Keratinocyte (primary cell): ENCODE data around the gene GLOD4. TPM values are rescaled to one million over a fixed set of nuclear protein-coding genes. Genes with fewer than 3 reads are reported as not detected.

Experiments
- DNase-seq: peaks from one replicate; pipeline ENCODE4 v3.0.0-alpha.2; 2011; ENCODE audit warnings: low read depth, missing footprints, low spot score
- FAIRE-seq: peaks from 2 replicates; lab custom pipeline; 2011; peaks lifted over from hg19 to GRCh38; lab: Jason Lieb, UNC
- H2AFZ ChIP-seq: 2 replicates; pipeline ENCODE4 v1.6.0; 2012; ENCODE audit warnings: low read length, control low read depth, inconsistent platforms; ENCODE audit not compliant: control insufficient read depth
- H3K27ac ChIP-seq: 2 replicates; pipeline ENCODE4 v1.5.1; 2011; ENCODE audit warnings: low read length; ENCODE audit not compliant: control insufficient read depth, insufficient read depth
- H3K27me3 ChIP-seq: 3 replicates; pipeline ENCODE4 v1.6.0; 2011; ENCODE audit warnings: low read length; ENCODE audit not compliant: control insufficient read depth, insufficient read depth; ENCODE audit errors: extremely low read depth
- H3K36me3 ChIP-seq, 2 experiments: 2 replicates in 1 of 2; 3 replicates in 1 of 2; pipeline ENCODE4 v1.5.1; 2011; ENCODE audit warnings: low read length in 2 of 2, mild to moderate bottlenecking in 1 of 2; ENCODE audit not compliant: control insufficient read depth in 2 of 2, insufficient read depth in 2 of 2; ENCODE audit errors: extremely low read depth in 1 of 2
- H3K4me1 ChIP-seq: 3 replicates; pipeline ENCODE4 v1.5.1; 2011; ENCODE audit warnings: low read length; ENCODE audit not compliant: control insufficient read depth, insufficient read depth; ENCODE audit errors: extremely low read depth
- H3K4me2 ChIP-seq: 3 replicates; pipeline ENCODE4 v1.6.0; 2011; ENCODE audit warnings: low read depth, low read length; ENCODE audit not compliant: control insufficient read depth, insufficient read depth; ENCODE audit errors: extremely low read depth
- H3K4me3 ChIP-seq, 3 experiments: fragments of 200-600 bp in 1 of 3; sonication (generic) in 1 of 3; 2 replicates in 2 of 3; 3 replicates in 1 of 3; pipeline ENCODE4 v1.5.1; 2011 to 2016; ENCODE audit warnings: low read length in 3 of 3, mild to moderate bottlenecking in 3 of 3, control low read depth in 2 of 3, inconsistent platforms in 1 of 3, low read depth in 1 of 3, mixed read lengths in 1 of 3, mixed run types in 1 of 3, moderate library complexity in 1 of 3; ENCODE audit not compliant: control insufficient read depth in 2 of 3, insufficient read depth in 2 of 3; ENCODE audit errors: extremely low read depth in 1 of 3
- H3K79me2 ChIP-seq: 2 replicates; pipeline ENCODE4 v1.6.0; 2012; ENCODE audit warnings: low read length; ENCODE audit not compliant: control insufficient read depth, insufficient read depth
- H3K9ac ChIP-seq: 3 replicates; pipeline ENCODE4 v1.6.0; 2011; ENCODE audit warnings: low read length; ENCODE audit not compliant: control insufficient read depth, insufficient read depth; ENCODE audit errors: extremely low read depth
- H3K9me1 ChIP-seq: 3 replicates; pipeline ENCODE4 v1.6.0; 2011; ENCODE audit warnings: low read length; ENCODE audit not compliant: control insufficient read depth, insufficient read depth; ENCODE audit errors: extremely low read depth
- H3K9me3 ChIP-seq: 2 replicates; pipeline ENCODE4 v1.5.1; 2012; ENCODE audit warnings: low read depth, low read length; ENCODE audit not compliant: control insufficient read depth
- H4K20me1 ChIP-seq: 3 replicates; pipeline ENCODE4 v1.6.0; 2011; ENCODE audit warnings: low read length; ENCODE audit not compliant: control insufficient read depth, insufficient read depth; ENCODE audit errors: extremely low read depth
- EZH2 ChIP-seq: IDR thresholded peaks from one replicate; pipeline ENCODE4 v1.6.1; 2012; ENCODE audit warnings: inconsistent platforms, mild to moderate bottlenecking, low read length, moderate library complexity
- dilution Hi-C: fragments of 300-500 bp; cut with MboI; formaldehyde crosslinking; loops from one replicate; pipeline ENCODE4 v1.7.0; 2020; ENCODE audit warnings: low sequenced_read_pairs; ENCODE audit not compliant: extremely low pct_ligation_motif_present
- polyA minus RNA-seq, 3 experiments: library from RNA; depleted of rRNA, polyadenylated mRNA; stranded (reverse); fragments of >200 nt; gene quantifications; 1 replicate in 1 of 3; 2 replicates in 1 of 3; 3 replicates in 1 of 3; pipeline ENCODE4 v1.2.3, GENCODE V29; 2011
- polyA plus RNA-seq, 5 experiments: library from polyadenylated mRNA; depleted of rRNA in 3 of 5; stranded (reverse) in 3 of 5; stranded (forward) in 1 of 5; unstranded in 1 of 5; fragments of >200 nt; gene quantifications; 1 replicate in 1 of 5; 2 replicates in 3 of 5; 3 replicates in 1 of 5; pipeline versions ENCODE4 v1.2.1 to v1.2.3, GENCODE V29; 2011 to 2012; ENCODE audit warnings: missing spikeins in 2 of 5, low read depth in 1 of 5, low replicate concordance in 1 of 5
- TF ChIP-seq, protein P1 (sequence below), 3 experiments: IDR thresholded peaks in 1 of 3; conservative IDR thresholded peaks in 1 of 3; optimal IDR thresholded peaks in 1 of 3; 2 replicates in 2 of 3; 3 replicates in 1 of 3; pipeline versions ENCODE3 to v1.5.1; 2011; ENCODE audit warnings: low read length in 3 of 3, mild to moderate bottlenecking in 3 of 3, moderate library complexity in 2 of 3, control low read depth in 1 of 3, inconsistent platforms in 1 of 3; ENCODE audit not compliant: insufficient read depth in 2 of 3; ENCODE audit errors: extremely low read depth in 1 of 3

The GLOD4 gene, protein sequence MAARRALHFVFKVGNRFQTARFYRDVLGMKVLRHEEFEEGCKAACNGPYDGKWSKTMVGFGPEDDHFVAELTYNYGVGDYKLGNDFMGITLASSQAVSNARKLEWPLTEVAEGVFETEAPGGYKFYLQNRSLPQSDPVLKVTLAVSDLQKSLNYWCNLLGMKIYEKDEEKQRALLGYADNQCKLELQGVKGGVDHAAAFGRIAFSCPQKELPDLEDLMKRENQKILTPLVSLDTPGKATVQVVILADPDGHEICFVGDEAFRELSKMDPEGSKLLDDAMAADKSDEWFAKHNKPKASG
- polyA plus RNA-seq (47.1 to 71.9 TPM (median 62.8 TPM) in 3 replicates), polyA minus RNA-seq (5.8 to 50.7 TPM (median 17.0 TPM) in 3 replicates)
- 117 TPM for polyA plus RNA-seq (2011; ENCODE audit: low read depth)
- 48.9 and 63.3 TPM in 2 replicates for polyA plus RNA-seq (2011; cell fraction: cytosol; rRNA removed)
- 89.0 and 91.2 TPM in 2 replicates for polyA plus RNA-seq (2011; cell fraction: nucleus; rRNA removed)
- polyA plus RNA-seq (2012; ENCODE audit: low replicate concordance): 63.4 and 74.8 TPM in 2 replicates
- polyA minus RNA-seq (2011; cell fraction: cytosol; rRNA and poly(A)+ RNA removed): 15.5 TPM
- polyA minus RNA-seq (2011; cell fraction: nucleus; rRNA and poly(A)+ RNA removed): 13.0 and 25.7 TPM in 2 replicates

DNA sequence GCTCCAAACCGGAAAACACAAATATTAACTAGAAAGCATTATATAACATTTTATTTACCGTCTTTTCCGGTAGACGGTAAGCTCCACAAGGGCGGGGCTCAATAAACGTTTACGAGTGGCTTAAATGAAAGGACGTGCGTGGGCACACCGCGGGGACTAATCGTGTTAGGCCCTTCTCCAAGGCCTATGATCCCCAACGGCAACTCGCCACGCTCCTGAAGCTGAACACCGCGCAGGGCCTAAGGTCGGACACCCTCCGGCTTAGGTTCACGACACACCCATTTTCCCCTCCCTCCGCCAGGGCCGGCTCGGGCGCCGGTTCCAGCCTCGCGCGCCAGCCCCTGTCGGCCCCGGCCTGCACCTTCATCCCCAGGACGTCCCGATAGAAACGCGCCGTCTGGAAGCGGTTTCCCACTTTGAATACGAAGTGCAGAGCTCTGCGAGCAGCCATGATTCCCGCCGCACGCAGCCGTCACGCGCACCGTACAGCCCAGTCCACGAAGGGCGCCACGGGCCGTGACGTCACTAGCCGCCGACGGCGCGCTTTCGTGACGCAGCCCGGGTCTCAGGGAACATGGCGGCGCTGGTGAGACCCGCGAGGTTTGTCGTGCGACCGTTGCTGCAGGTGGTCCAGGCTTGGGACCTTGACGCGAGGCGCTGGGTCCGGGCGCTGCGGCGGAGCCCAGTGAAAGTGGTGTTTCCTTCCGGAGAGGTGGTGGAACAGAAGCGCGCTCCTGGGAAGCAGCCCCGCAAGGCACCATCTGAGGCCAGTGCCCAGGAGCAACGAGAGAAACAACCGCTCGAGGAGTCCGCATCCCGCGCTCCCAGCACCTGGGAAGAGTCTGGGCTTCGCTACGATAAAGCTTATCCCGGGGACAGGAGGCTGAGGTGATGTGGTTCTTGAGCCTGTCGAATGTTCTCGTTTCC lies at the start of gene GLOD4, which contains the start of gene MRM3:
GLOD4 (minus strand) TSS at position 476 of the 927 bp plus-strand sequence; CDS start at position 451, 25 bp downstream.
MRM3 (plus strand) TSS at position 549 of the 927 bp plus-strand sequence; CDS start at position 575, 26 bp downstream.
- H3K9me1 ChIP-seq: no peaks in the 10 kb centered on the region
- H3K9me3 ChIP-seq: no peaks in the 10 kb centered on the region
- dilution Hi-C loops: loop anchor here (25.0 kb wide), 1 partner anchor 205 kb away; the partner anchor contains the start of genes NXN and TIMM22
- H3K27me3 ChIP-seq: no peaks in the 10 kb centered on the region
- H4K20me1 ChIP-seq: no peaks in the 10 kb centered on the region
- peaks cover 6 to 28% of the 10 kb centered on the region in 2 experiments for H3K36me3 ChIP-seq
- peak; percentile 39 for FAIRE-seq
- peak; percentile 26 for DNase-seq
- H3K79me2 ChIP-seq: peaks cover 70% of the 10 kb centered on the region
- peak within 1 kb of the TSS; percentile 98 for H3K4me2 ChIP-seq
- TF ChIP-seq, protein P1, sequence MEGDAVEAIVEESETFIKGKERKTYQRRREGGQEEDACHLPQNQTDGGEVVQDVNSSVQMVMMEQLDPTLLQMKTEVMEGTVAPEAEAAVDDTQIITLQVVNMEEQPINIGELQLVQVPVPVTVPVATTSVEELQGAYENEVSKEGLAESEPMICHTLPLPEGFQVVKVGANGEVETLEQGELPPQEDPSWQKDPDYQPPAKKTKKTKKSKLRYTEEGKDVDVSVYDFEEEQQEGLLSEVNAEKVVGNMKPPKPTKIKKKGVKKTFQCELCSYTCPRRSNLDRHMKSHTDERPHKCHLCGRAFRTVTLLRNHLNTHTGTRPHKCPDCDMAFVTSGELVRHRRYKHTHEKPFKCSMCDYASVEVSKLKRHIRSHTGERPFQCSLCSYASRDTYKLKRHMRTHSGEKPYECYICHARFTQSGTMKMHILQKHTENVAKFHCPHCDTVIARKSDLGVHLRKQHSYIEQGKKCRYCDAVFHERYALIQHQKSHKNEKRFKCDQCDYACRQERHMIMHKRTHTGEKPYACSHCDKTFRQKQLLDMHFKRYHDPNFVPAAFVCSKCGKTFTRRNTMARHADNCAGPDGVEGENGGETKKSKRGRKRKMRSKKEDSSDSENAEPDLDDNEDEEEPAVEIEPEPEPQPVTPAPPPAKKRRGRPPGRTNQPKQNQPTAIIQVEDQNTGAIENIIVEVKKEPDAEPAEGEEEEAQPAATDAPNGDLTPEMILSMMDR (optimal IDR thresholded peaks at IDR 0.05 in 1 of 3, IDR thresholded peaks at IDR 0.05 in 1 of 3, conservative IDR thresholded peaks at IDR 0.05 in 1 of 3; ENCODE audit: extremely low read depth in 1 of 3, insufficient read depth in 2 of 3, low read length in 3 of 3): peak in 1 of 3 experiments; percentile 18
- TF ChIP-seq EZH2: no peak
- H3K27ac ChIP-seq: peak within 1 kb of the TSS; percentile 90
- peaks cover 20% of the 10 kb centered on the region for H3K4me1 ChIP-seq
- peak within 1 kb of the TSS; percentile 95 to 99 (median 99) for H3K4me3 ChIP-seq
- H2AFZ ChIP-seq: peak within 1 kb of the TSS; percentile 91
- H3K9ac ChIP-seq: peak within 1 kb of the TSS; percentile 94

DNA sequence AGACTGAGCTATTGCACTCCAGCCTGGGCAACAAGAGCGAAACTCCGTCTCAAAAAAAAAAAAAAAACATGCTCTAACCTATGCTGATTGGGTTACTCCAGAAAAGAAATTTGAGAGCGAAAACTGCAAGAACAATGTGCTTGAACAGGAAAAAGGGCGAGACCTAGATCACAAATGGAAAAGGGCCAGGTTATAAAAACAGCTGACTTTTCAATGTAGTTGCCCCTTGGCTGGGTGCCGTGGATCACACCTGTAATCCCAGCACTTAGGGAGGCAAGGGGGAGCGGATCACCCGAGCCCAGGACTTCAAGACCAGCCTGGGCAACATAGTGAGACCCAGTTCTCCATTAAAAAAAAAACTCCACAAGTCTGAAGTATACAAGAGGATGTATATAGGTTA lies 48.9 kb upstream of the GLOD4 start:
- Histone ChIP-seq H3K79me2 (peaks cover 63% of the 10 kb centered on the region), H3K4me1 (no peaks in the 10 kb centered on the region), H3K4me3 (no peak overlapping the region), H4K20me1 (peaks cover 8% of the 10 kb centered on the region), H3K4me2 (no peak overlapping the region), H3K36me3 (peaks cover 3 to 5% of the 10 kb centered on the region in 2 experiments), H2AFZ (no peak overlapping the region), H3K9me1 (no peaks in the 10 kb centered on the region), H3K27me3 (no peaks in the 10 kb centered on the region), H3K9ac (no peak overlapping the region), H3K27ac (no peak overlapping the region), H3K9me3 (no peaks in the 10 kb centered on the region)
- dilution Hi-C loops: no loop called here
- no peak for DNase-seq
- TF ChIP-seq, protein P1 (optimal IDR thresholded peaks at IDR 0.05 in 1 of 3, IDR thresholded peaks at IDR 0.05 in 1 of 3, conservative IDR thresholded peaks at IDR 0.05 in 1 of 3; ENCODE audit: extremely low read depth in 1 of 3, insufficient read depth in 2 of 3, low read length in 3 of 3): no peak
- no peak for TF ChIP-seq EZH2
- no peak for FAIRE-seq
